GM18951 (cell line): Measurements from ENCODE around the gene VRK3.
"Not testable (repeated sequence)": the region's sequence is repeated elsewhere in the genome, so short reads cannot be mapped to it uniquely, and the experiment has no call there.

Source experiments
- POLR2A ChIP-seq: IDR thresholded peaks from 4 replicates; pipeline ENCODE4 v1.6.1; 2011; ENCODE audit warnings: mild to moderate bottlenecking; ENCODE audit not compliant: insufficient read length, insufficient read depth; ENCODE audit errors: extremely low read depth
- in situ Hi-C: fragments of 300-500 bp; cut with MboI; formaldehyde crosslinking; loops from one replicate; pipeline ENCODE4 v1.12.0; 2022; ENCODE audit warnings: low sequenced_read_pairs, mixed read lengths, inconsistent platforms; ENCODE audit not compliant: unreplicated experiment

Gene VRK3

GRCh38 chr19:49972841-49973240, 52.3 kb downstream of the VRK3 start:
- TF ChIP-seq POLR2A, result no peak
- in situ Hi-C loops, result no loop called here

GRCh38 chr19:49971991-49972411, 53.2 kb downstream of the VRK3 start:
- in situ Hi-C loops, result no loop called here
- TF ChIP-seq POLR2A, result no peak

GRCh38 chr19:49969355-49969754, 55.8 kb downstream of the VRK3 start:
- in situ Hi-C loops, result not testable (repeated sequence)

- TF ChIP-seq POLR2A, result no peak
- in situ Hi-C loops, result no loop called here
These were observed 56.8 kb downstream of the VRK3 start for GRCh38 chr19:49968279-49968922.

GRCh38 chr19:49960980-49961379, 64.2 kb downstream of the VRK3 start, which contains the start of gene SIGLEC11:
SIGLEC11 (minus strand) TSS chr19:49961172; CDS start chr19:49961081, 91 bp downstream.
- in situ Hi-C loops, result not testable (repeated sequence)

- in situ Hi-C loops, result not testable (repeated sequence)
These were observed 65.3 kb downstream of the VRK3 start for GRCh38 chr19:49959892-49960291.

- in situ Hi-C loops, result not testable (repeated sequence)
These were observed 66.6 kb downstream of the VRK3 start for GRCh38 chr19:49958596-49958995.

- in situ Hi-C loops, result not testable (repeated sequence)
These were observed 67.0 kb downstream of the VRK3 start for GRCh38 chr19:49958144-49958543.

- TF ChIP-seq POLR2A, result no peak
- in situ Hi-C loops, result no loop called here
These were observed 67.8 kb downstream of the VRK3 start for GRCh38 chr19:49957262-49957915.

GRCh38 chr19:49956115-49956495, 69.1 kb downstream of the VRK3 start:
- in situ Hi-C loops, result no loop called here
- TF ChIP-seq POLR2A, result no peak

GRCh38 chr19:49954933-49955332, 70.2 kb downstream of the VRK3 start:
- in situ Hi-C loops, result no loop called here
- TF ChIP-seq POLR2A, result no peak

GRCh38 chr19:49954092-49954829, 70.9 kb downstream of the VRK3 start:
- in situ Hi-C loops, result no loop called here
- TF ChIP-seq POLR2A, result no peak

GRCh38 chr19:49953416-49953815, 71.8 kb downstream of the VRK3 start:
- TF ChIP-seq POLR2A, result no peak

GRCh38 chr19:49952906-49953305, 72.3 kb downstream of the VRK3 start:
- in situ Hi-C loops, result no loop called here
- no peak for TF ChIP-seq POLR2A

More at GRCh38 chr19:49953416-49953815, 71.8 kb downstream of the VRK3 start:
- in situ Hi-C loops, result no loop called here
